CD8-positive, alpha-beta memory T cell (primary cell): ENCODE results near the gene STXBP6. TPM values are rescaled to one million over a fixed set of nuclear protein-coding genes. Genes with fewer than 3 reads are reported as not detected.

Experiments
- CTCF ChIA-PET: fragments of 350-600 bp; sonication (Branson Sonifier 250); formaldehyde crosslinking; loops from one replicate; lab custom pipeline; 2021; ENCODE audit warnings: antibody characterized with exemption; lab: Charles Lee
- POLR2A ChIA-PET: fragments of 350-600 bp; sonication (Branson Sonifier 250); formaldehyde crosslinking; loops from one replicate; lab custom pipeline; 2021; ENCODE audit warnings: antibody characterized with exemption; lab: Charles Lee
- DNase-seq, 5 donors: peaks; one replicate each; pipeline versions ENCODE4 v3.0.0 to v3.0.0-alpha.2; 2020 to 2022; ENCODE audit warnings: mixed read lengths in 1 of 5
- H3K27ac ChIP-seq: one replicate; pipeline ENCODE4 v1.7.0; 2013; ENCODE audit warnings: low read depth, mild to moderate bottlenecking, low read length, moderate library complexity
- H3K27me3 ChIP-seq: 2 replicates; pipeline ENCODE4 v1.7.0; 2013; ENCODE audit warnings: low read length, mild to moderate bottlenecking; ENCODE audit not compliant: insufficient read depth, poor library complexity, severe bottlenecking
- H3K36me3 ChIP-seq: 2 replicates; pipeline ENCODE4 v1.7.0; 2013; ENCODE audit warnings: mild to moderate bottlenecking, low read length, moderate library complexity; ENCODE audit not compliant: insufficient read depth
- H3K4me1 ChIP-seq: 2 replicates; pipeline ENCODE4 v1.7.0; 2013; ENCODE audit warnings: mild to moderate bottlenecking, low read length, moderate library complexity; ENCODE audit not compliant: insufficient read depth
- H3K4me3 ChIP-seq: 2 replicates; pipeline ENCODE4 v1.7.0; 2013; ENCODE audit warnings: mild to moderate bottlenecking, low read length
- H3K9me3 ChIP-seq: 2 replicates; pipeline ENCODE4 v1.7.0; 2013; ENCODE audit warnings: mild to moderate bottlenecking, low read length
- H3K27ac Mint-ChIP-seq, 8 donors: one replicate each; pipeline ENCODE4 v1.8.0; 2020 to 2021; ENCODE audit warnings: mixed read lengths in 8 of 8, mild to moderate bottlenecking in 6 of 8, inconsistent platforms in 3 of 8, moderate library complexity in 3 of 8
- H3K27me3 Mint-ChIP-seq, 2 donors: one replicate each; pipeline ENCODE4 v1.8.0; 2020 to 2021; ENCODE audit warnings: mixed read lengths in 2 of 2, mild to moderate bottlenecking in 1 of 2, moderate library complexity in 1 of 2
- H3K36me3 Mint-ChIP-seq, 3 donors: one replicate each; pipeline ENCODE4 v1.8.0; 2020 to 2021; ENCODE audit warnings: mixed read lengths in 3 of 3, inconsistent platforms in 1 of 3, mild to moderate bottlenecking in 1 of 3
- H3K4me1 Mint-ChIP-seq, 3 donors: one replicate each; pipeline ENCODE4 v1.8.0; 2020 to 2021; ENCODE audit warnings: mixed read lengths in 3 of 3, inconsistent platforms in 1 of 3, mild to moderate bottlenecking in 1 of 3
- H3K4me3 Mint-ChIP-seq, 7 donors: one replicate each; pipeline ENCODE4 v1.8.0; 2020 to 2021; ENCODE audit warnings: mixed read lengths in 7 of 7, mild to moderate bottlenecking in 6 of 7, moderate library complexity in 4 of 7, inconsistent platforms in 2 of 7
- H3K9me3 Mint-ChIP-seq, 5 donors: one replicate each; pipeline ENCODE4 v1.8.0; 2020 to 2022; ENCODE audit warnings: mixed read lengths in 5 of 5, mild to moderate bottlenecking in 3 of 5, moderate library complexity in 2 of 5, inconsistent platforms in 1 of 5
- polyA plus RNA-seq: library from polyadenylated mRNA; unstranded; fragments of 300-500 nt; fragmentation: Illumina TruSeq; gene quantifications from one replicate; pipeline ENCODE4 v1.2.3, GENCODE V29; 2021
- total RNA-seq, 2 experiments: library from RNA; stranded (reverse); gene quantifications; one replicate each; pipeline ENCODE4 v1.2.3, GENCODE V29; 2021

The STXBP6 gene
- total and polyA plus RNA-seq, 3 experiments from 2014 or later = 0.28 to 0.38 TPM; not detected in 1

GRCh38 chr14:24910408-24910986, 139.4 kb downstream of the STXBP6 start:
- POLR2A ChIA-PET = no interaction called here
- H3K36me3 ChIP-seq = no peaks in the 10 kb centered on the region
- Mint-ChIP-seq H3K27ac (no peak overlapping the region), H3K27me3 (peaks cover 18 to 34% of the 10 kb centered on the region in 2 donors), H3K9me3 (no peaks in the 10 kb centered on the region), H3K36me3 (no peaks in the 10 kb centered on the region), H3K4me3 (no peak overlapping the region), H3K4me1 (no peaks in the 10 kb centered on the region)
- no peak overlapping the region for H3K4me3 ChIP-seq
- H3K9me3 ChIP-seq = no peaks in the 10 kb centered on the region
- H3K27ac ChIP-seq = no peak overlapping the region
- H3K4me1 ChIP-seq = no peaks in the 10 kb centered on the region
- CTCF ChIA-PET = no interaction called here
- no peaks in the 10 kb centered on the region for H3K27me3 ChIP-seq
- no peak for DNase-seq

GRCh38 chr14:24909523-24910302, 140.2 kb downstream of the STXBP6 start:
- no peak overlapping the region for H3K4me3 Mint-ChIP-seq
- CTCF ChIA-PET = no interaction called here
- H3K36me3 Mint-ChIP-seq = no peaks in the 10 kb centered on the region
- Histone ChIP-seq H3K4me3 (no peak overlapping the region), H3K27ac (no peak overlapping the region), H3K9me3 (no peaks in the 10 kb centered on the region), H3K4me1 (no peaks in the 10 kb centered on the region), H3K36me3 (no peaks in the 10 kb centered on the region), H3K27me3 (no peaks in the 10 kb centered on the region)
- POLR2A ChIA-PET = no interaction called here
- no peak for DNase-seq
- H3K9me3 Mint-ChIP-seq = no peaks in the 10 kb centered on the region
- H3K27ac Mint-ChIP-seq = peak overlapping the region in 1 of 8 donors; percentile 82
- peaks cover 18 to 32% of the 10 kb centered on the region in 2 donors for H3K27me3 Mint-ChIP-seq
- no peaks in the 10 kb centered on the region for H3K4me1 Mint-ChIP-seq

- Mint-ChIP-seq H3K36me3 (no peaks in the 10 kb centered on the region), H3K4me3 (no peak overlapping the region), H3K27me3 (peaks cover 15 to 32% of the 10 kb centered on the region in 2 donors), H3K9me3 (no peaks in the 10 kb centered on the region), H3K4me1 (no peaks in the 10 kb centered on the region), H3K27ac (no peak overlapping the region)
- no peak overlapping the region for H3K4me3 ChIP-seq
- POLR2A ChIA-PET = no interaction called here
- no peaks in the 10 kb centered on the region for H3K9me3 ChIP-seq
- no peaks in the 10 kb centered on the region for H3K4me1 ChIP-seq
- no peak overlapping the region for H3K27ac ChIP-seq
- H3K36me3 ChIP-seq = no peaks in the 10 kb centered on the region
- DNase-seq = no peak
- no peaks in the 10 kb centered on the region for H3K27me3 ChIP-seq
- CTCF ChIA-PET = no interaction called here
Measured at GRCh38 chr14:24908592-24909236, 141.2 kb downstream of the STXBP6 start.

- CTCF ChIA-PET = no interaction called here
- Histone ChIP-seq H3K27ac (no peak overlapping the region), H3K9me3 (no peaks in the 10 kb centered on the region), H3K27me3 (no peaks in the 10 kb centered on the region), H3K36me3 (no peaks in the 10 kb centered on the region), H3K4me3 (no peak overlapping the region), H3K4me1 (no peaks in the 10 kb centered on the region)
- H3K4me3 Mint-ChIP-seq = no peak overlapping the region
- no peak for DNase-seq
- H3K9me3 Mint-ChIP-seq = no peaks in the 10 kb centered on the region
- H3K36me3 Mint-ChIP-seq = no peaks in the 10 kb centered on the region
- H3K27me3 Mint-ChIP-seq = peaks cover 10 to 28% of the 10 kb centered on the region in 2 donors
- H3K4me1 Mint-ChIP-seq = no peaks in the 10 kb centered on the region
- POLR2A ChIA-PET = no interaction called here
- H3K27ac Mint-ChIP-seq = no peak overlapping the region
Measured at GRCh38 chr14:24904533-24904932, 145.4 kb downstream of the STXBP6 start.

DNA sequence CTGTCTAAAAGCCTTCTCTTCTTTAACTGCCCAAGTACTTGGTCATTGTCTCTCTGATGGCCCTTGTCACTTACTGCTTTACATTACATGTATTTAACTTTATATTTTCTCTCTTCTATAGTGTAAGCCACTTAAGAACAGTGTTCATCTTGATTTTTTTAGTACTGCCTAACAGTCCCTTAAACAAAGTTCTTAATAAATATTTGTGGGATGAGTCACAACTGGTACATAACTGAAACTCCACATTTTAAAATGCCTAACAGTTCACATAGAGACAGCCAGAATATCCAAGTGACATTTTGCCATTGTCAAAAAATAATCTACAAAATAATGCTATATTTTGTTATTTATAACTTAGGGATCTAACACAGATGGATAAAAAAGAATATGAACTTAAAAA, 146.6 kb downstream of the STXBP6 start:
- no peaks in the 10 kb centered on the region for H3K4me1 ChIP-seq

GRCh38 chr14:24900269-24901100, 149.5 kb downstream of the STXBP6 start:
- Mint-ChIP-seq H3K9me3 (no peaks in the 10 kb centered on the region), H3K4me3 (no peak overlapping the region), H3K27me3 (peaks cover 5 to 32% of the 10 kb centered on the region in 2 donors), H3K27ac (no peak overlapping the region), H3K4me1 (no peaks in the 10 kb centered on the region), H3K36me3 (no peaks in the 10 kb centered on the region)
- Histone ChIP-seq H3K4me1 (no peaks in the 10 kb centered on the region), H3K27ac (no peak overlapping the region), H3K4me3 (no peak overlapping the region), H3K27me3 (no peaks in the 10 kb centered on the region), H3K36me3 (no peaks in the 10 kb centered on the region), H3K9me3 (no peaks in the 10 kb centered on the region)
- no peak for DNase-seq
- ChIA-PET CTCF (no interaction called here), POLR2A (no interaction called here)

More for the DNA sequence above, 146.6 kb downstream of the STXBP6 start:
- Histone ChIP-seq H3K27me3 (no peaks in the 10 kb centered on the region), H3K27ac (no peak overlapping the region), H3K36me3 (no peaks in the 10 kb centered on the region), H3K9me3 (no peaks in the 10 kb centered on the region), H3K4me3 (no peak overlapping the region)
- Mint-ChIP-seq H3K27me3 (peaks cover 8 to 25% of the 10 kb centered on the region in 2 donors), H3K36me3 (no peaks in the 10 kb centered on the region), H3K9me3 (no peaks in the 10 kb centered on the region), H3K27ac (no peak overlapping the region), H3K4me1 (no peaks in the 10 kb centered on the region), H3K4me3 (no peak overlapping the region)
- ChIA-PET POLR2A (no interaction called here), CTCF (no interaction called here)
- no peak for DNase-seq

DNA sequence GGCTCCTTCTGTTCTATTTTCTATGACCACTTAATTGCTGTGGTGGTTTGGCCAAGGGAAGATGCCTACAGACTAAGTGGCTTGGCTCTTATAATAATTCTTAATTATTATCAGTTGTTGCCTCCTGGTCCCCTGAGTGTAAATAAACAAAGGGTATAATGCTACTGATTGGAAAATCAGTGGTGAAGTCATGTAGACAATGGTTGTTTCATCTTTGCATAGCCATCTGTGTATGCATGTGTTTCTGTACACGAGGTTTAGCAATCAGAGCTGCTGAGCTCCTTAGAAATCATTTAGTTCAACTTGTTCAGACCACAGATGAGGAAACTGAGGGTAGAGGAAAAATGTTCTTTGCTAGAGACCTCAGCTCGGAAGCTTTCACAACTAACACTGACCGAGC, 152.2 kb downstream of the STXBP6 start:
- H3K36me3 ChIP-seq = no peaks in the 10 kb centered on the region
- DNase-seq = no peak
- no peak overlapping the region for H3K27ac Mint-ChIP-seq
- no peaks in the 10 kb centered on the region for H3K9me3 Mint-ChIP-seq
- H3K4me3 Mint-ChIP-seq = no peak overlapping the region
- ChIA-PET POLR2A (no interaction called here), CTCF (no interaction called here)
- no peaks in the 10 kb centered on the region for H3K4me1 ChIP-seq
- H3K27me3 ChIP-seq = no peaks in the 10 kb centered on the region
- H3K27ac ChIP-seq = no peak overlapping the region
- no peaks in the 10 kb centered on the region for H3K36me3 Mint-ChIP-seq
- H3K4me3 ChIP-seq = no peak overlapping the region
- no peaks in the 10 kb centered on the region for H3K4me1 Mint-ChIP-seq
- peaks cover 10 to 35% of the 10 kb centered on the region in 2 donors for H3K27me3 Mint-ChIP-seq
- H3K9me3 ChIP-seq = no peaks in the 10 kb centered on the region
